ENCODE data around the gene CRYAA. TPM values are rescaled to one million over a fixed set of nuclear protein-coding genes. Genes with fewer than 3 reads are reported as not detected.

Gene CRYAA
- polyA plus RNA-seq, 2 donors: not detected

DNA sequence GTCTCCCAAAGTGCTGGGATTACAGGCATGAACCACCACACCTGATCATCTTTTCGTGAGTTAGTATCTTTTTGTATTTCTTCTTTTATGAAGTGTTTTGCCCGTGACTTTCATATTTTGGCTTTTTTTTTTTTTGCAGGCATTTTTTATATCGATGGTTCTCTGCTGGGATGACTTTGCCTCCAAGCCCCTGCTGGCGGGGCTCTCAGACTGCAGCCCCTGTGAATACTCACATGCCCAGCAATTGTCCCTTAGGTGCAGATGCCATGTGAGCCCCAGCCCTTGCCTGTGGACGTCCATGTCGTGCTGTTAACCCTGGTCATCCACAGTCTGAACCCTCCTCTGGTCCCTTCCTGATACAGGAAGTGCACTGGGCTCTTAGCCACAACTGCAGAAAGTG is 21.7 kb downstream of the CRYAA start:
- H3K4me3 ChIP-seq (ENCODE audit: low read depth in 1 of 2, low read length in 2 of 2): no peak overlapping the region
- H3K4me1 ChIP-seq (ENCODE audit: control insufficient read depth in 2 of 2, insufficient read depth in 2 of 2, low read length in 1 of 2): peaks cover 2 to 7% of the 10 kb centered on the region in 2 donors
- WGBS, 2 donors: 82 to 83% methylated on average over 6 of the region's 6 CpGs
- no peak overlapping the region for H3K27ac ChIP-seq (ENCODE audit: low read depth in 2 of 2, low read length in 1 of 2)
- no peaks in the 10 kb centered on the region for H3K9me3 ChIP-seq (ENCODE audit: control insufficient read depth in 2 of 2, insufficient read depth in 1 of 2, low read depth in 1 of 2, low read length in 1 of 2)
- no peaks in the 10 kb centered on the region for H3K36me3 ChIP-seq (ENCODE audit: control insufficient read depth in 2 of 2, insufficient read depth in 2 of 2, low read length in 1 of 2)
- H3K27me3 ChIP-seq (ENCODE audit: control insufficient read depth in 1 of 2, insufficient read depth in 2 of 2, low read length in 2 of 2): no peaks in the 10 kb centered on the region

DNA sequence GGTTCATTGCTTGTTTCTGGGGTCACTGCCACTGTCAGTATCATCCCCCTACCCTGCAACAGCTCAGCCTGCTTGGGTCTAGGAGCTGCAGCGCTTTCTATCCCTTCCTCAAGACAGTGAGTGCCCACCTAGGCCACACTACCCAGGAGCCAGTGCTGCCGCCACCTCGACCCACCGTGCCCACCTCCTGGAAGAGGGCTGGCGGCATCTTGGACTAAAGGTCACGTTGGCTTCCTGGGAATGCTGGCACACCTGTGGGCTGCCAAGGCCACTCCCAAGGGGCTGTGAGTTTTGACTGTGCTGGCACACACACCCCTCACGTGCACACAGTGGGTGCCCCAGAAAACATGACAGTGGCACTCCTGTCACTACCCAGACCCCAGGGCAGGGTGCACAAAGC is 22.1 kb downstream of the CRYAA start:
- WGBS, 2 donors: 82 to 87% methylated on average over 7 of the region's 7 CpGs
- Histone ChIP-seq H3K4me3 (ENCODE audit: low read depth in 1 of 2, low read length in 2 of 2) (no peak overlapping the region), H3K27me3 (ENCODE audit: control insufficient read depth in 1 of 2, insufficient read depth in 2 of 2, low read length in 2 of 2) (no peaks in the 10 kb centered on the region), H3K27ac (ENCODE audit: low read depth in 2 of 2, low read length in 1 of 2) (no peak overlapping the region), H3K36me3 (ENCODE audit: control insufficient read depth in 2 of 2, insufficient read depth in 2 of 2, low read length in 1 of 2) (no peaks in the 10 kb centered on the region), H3K9me3 (ENCODE audit: control insufficient read depth in 2 of 2, insufficient read depth in 1 of 2, low read depth in 1 of 2, low read length in 1 of 2) (no peaks in the 10 kb centered on the region), H3K4me1 (ENCODE audit: control insufficient read depth in 2 of 2, insufficient read depth in 2 of 2, low read length in 1 of 2) (peaks cover 2 to 7% of the 10 kb centered on the region in 2 donors)

GRCh38 chr21:43191521-43191920 is 22.7 kb downstream of the CRYAA start:
- H3K4me1 ChIP-seq (ENCODE audit: control insufficient read depth in 2 of 2, insufficient read depth in 2 of 2, low read length in 1 of 2): peaks cover 2 to 7% of the 10 kb centered on the region in 2 donors
- no peaks in the 10 kb centered on the region for H3K27me3 ChIP-seq (ENCODE audit: control insufficient read depth in 1 of 2, insufficient read depth in 2 of 2, low read length in 2 of 2)
- no peak overlapping the region for H3K4me3 ChIP-seq (ENCODE audit: low read depth in 1 of 2, low read length in 2 of 2)
- WGBS, 2 donors: 49 to 62% methylated on average over 10 of the region's 10 CpGs
- no peak overlapping the region for H3K27ac ChIP-seq (ENCODE audit: low read depth in 2 of 2, low read length in 1 of 2)
- no peaks in the 10 kb centered on the region for H3K36me3 ChIP-seq (ENCODE audit: control insufficient read depth in 2 of 2, insufficient read depth in 2 of 2, low read length in 1 of 2)
- H3K9me3 ChIP-seq (ENCODE audit: control insufficient read depth in 2 of 2, insufficient read depth in 1 of 2, low read depth in 1 of 2, low read length in 1 of 2): no peaks in the 10 kb centered on the region

DNA sequence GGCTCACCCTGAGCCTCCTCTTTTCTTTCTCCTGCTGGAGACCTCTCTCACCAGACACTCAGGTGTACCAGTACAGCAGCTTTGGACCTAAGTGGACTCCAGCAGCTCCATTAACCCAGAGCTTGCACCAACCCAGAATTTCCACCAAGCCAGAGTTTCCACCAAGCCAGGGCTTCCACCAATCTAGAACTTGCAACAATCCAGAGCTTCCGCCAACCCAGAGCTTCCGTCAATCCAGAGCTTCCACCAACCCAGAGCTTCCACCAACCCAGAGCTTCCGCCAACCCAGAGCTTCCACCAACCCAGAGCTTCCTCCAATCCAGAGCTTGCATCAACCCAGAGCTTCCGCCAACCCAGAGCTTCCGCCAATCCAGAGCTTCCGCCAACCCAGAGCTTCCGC is 23.2 kb downstream of the CRYAA start:
- H3K27me3 ChIP-seq (ENCODE audit: control insufficient read depth in 1 of 2, insufficient read depth in 2 of 2, low read length in 2 of 2): no peaks in the 10 kb centered on the region
- H3K4me3 ChIP-seq (ENCODE audit: low read depth in 1 of 2, low read length in 2 of 2): no peak overlapping the region
- H3K27ac ChIP-seq (ENCODE audit: low read depth in 2 of 2, low read length in 1 of 2): no peak overlapping the region
- WGBS, 2 donors: 89 to 97% methylated on average over 7 of the region's 7 CpGs
- no peaks in the 10 kb centered on the region for H3K36me3 ChIP-seq (ENCODE audit: control insufficient read depth in 2 of 2, insufficient read depth in 2 of 2, low read length in 1 of 2)
- peaks cover 2 to 7% of the 10 kb centered on the region in 2 donors for H3K4me1 ChIP-seq (ENCODE audit: control insufficient read depth in 2 of 2, insufficient read depth in 2 of 2, low read length in 1 of 2)
- no peaks in the 10 kb centered on the region for H3K9me3 ChIP-seq (ENCODE audit: control insufficient read depth in 2 of 2, insufficient read depth in 1 of 2, low read depth in 1 of 2, low read length in 1 of 2)

DNA sequence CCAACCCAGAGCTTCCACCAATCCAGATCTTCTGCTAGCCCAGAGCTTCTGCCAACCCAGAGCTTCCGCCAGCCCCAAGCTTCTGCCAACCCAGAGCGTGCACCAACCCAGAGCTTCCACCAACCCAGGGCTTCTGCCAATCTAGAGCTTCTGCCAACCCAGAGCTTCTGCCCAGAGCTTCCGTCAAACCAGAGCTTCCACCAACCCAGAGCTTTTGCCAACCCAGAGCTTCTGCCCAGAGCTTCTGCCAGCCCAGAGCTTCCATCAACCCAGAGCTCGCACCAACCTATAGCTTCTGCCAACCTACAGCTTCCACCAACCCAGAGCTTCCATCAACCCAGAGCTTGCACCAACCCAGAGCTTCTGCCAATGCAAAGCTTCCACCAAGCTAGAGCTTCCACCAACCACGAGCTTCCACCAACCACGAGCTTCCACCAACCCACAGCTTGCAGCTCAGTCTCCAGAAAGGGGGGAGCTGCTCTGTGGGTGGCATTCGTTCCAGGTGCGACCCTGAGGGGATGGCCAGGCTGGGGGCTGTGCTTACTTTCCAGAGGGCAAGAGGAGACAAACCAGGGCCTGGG is 23.8 kb downstream of the CRYAA start:
- H3K27ac ChIP-seq (ENCODE audit: low read depth in 2 of 2, low read length in 1 of 2): no peak overlapping the region
- H3K9me3 ChIP-seq (ENCODE audit: control insufficient read depth in 2 of 2, insufficient read depth in 1 of 2, low read depth in 1 of 2, low read length in 1 of 2): no peaks in the 10 kb centered on the region
- H3K4me3 ChIP-seq (ENCODE audit: low read depth in 1 of 2, low read length in 2 of 2): no peak overlapping the region
- 52 to 61% methylated on average over 8 of the region's 8 CpGs for WGBS, 2 donors
- no peaks in the 10 kb centered on the region for H3K36me3 ChIP-seq (ENCODE audit: control insufficient read depth in 2 of 2, insufficient read depth in 2 of 2, low read length in 1 of 2)
- peaks cover 2 to 9% of the 10 kb centered on the region in 2 donors for H3K4me1 ChIP-seq (ENCODE audit: control insufficient read depth in 2 of 2, insufficient read depth in 2 of 2, low read length in 1 of 2)
- no peaks in the 10 kb centered on the region for H3K27me3 ChIP-seq (ENCODE audit: control insufficient read depth in 1 of 2, insufficient read depth in 2 of 2, low read length in 2 of 2)

GRCh38 chr21:43193088-43193650 is 24.4 kb downstream of the CRYAA start:
- Histone ChIP-seq H3K36me3 (ENCODE audit: control insufficient read depth in 2 of 2, insufficient read depth in 2 of 2, low read length in 1 of 2) (no peaks in the 10 kb centered on the region), H3K27ac (ENCODE audit: low read depth in 2 of 2, low read length in 1 of 2) (no peak overlapping the region), H3K9me3 (ENCODE audit: control insufficient read depth in 2 of 2, insufficient read depth in 1 of 2, low read depth in 1 of 2, low read length in 1 of 2) (no peaks in the 10 kb centered on the region), H3K27me3 (ENCODE audit: control insufficient read depth in 1 of 2, insufficient read depth in 2 of 2, low read length in 2 of 2) (no peaks in the 10 kb centered on the region), H3K4me3 (ENCODE audit: low read depth in 1 of 2, low read length in 2 of 2) (no peak overlapping the region), H3K4me1 (ENCODE audit: control insufficient read depth in 2 of 2, insufficient read depth in 2 of 2, low read length in 1 of 2) (peaks cover 2 to 9% of the 10 kb centered on the region in 2 donors)
- 87 to 89% methylated on average over 10 to 11 of the region's 11 CpGs for WGBS, 2 donors

DNA sequence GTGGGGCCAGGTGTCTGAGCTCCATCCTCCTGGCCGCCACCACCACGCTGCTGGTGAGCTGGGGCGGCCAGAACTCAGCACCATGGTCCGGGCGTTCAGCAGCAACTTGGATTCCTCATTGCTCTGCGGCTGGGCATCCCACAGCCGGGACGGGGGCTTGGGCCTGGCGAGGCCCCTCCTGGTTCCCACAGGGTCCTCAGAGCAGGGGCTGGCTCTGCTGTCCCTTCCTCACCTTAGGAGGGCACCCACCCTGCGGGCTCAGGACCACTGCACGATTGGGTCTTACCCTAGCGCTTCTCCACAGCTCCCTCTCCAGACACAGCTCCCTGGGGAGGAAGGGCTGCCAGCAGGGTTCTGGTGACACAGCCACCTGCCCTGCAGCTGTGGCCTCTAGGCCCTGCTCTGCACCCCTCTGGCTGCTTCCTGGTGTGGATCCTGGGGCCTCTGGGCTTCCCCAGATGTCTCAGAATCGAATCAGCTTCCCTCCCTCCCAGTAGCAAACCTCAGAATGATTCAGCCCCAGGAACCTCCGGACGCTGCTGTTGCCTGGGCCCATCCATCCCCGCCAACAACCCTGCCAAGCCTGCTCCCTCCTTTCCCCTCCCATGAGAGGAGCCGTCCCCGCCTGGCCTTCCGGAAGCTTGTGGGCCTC is 25.0 kb downstream of the CRYAA start:
- peak overlapping the region in 1 of 2 donors; percentile 35 for H3K27ac ChIP-seq (ENCODE audit: low read depth in 2 of 2, low read length in 1 of 2)
- WGBS, 2 donors: 60 to 65% methylated on average over 17 to 19 of the region's 19 CpGs
- no peaks in the 10 kb centered on the region for H3K27me3 ChIP-seq (ENCODE audit: control insufficient read depth in 1 of 2, insufficient read depth in 2 of 2, low read length in 2 of 2)

DNA sequence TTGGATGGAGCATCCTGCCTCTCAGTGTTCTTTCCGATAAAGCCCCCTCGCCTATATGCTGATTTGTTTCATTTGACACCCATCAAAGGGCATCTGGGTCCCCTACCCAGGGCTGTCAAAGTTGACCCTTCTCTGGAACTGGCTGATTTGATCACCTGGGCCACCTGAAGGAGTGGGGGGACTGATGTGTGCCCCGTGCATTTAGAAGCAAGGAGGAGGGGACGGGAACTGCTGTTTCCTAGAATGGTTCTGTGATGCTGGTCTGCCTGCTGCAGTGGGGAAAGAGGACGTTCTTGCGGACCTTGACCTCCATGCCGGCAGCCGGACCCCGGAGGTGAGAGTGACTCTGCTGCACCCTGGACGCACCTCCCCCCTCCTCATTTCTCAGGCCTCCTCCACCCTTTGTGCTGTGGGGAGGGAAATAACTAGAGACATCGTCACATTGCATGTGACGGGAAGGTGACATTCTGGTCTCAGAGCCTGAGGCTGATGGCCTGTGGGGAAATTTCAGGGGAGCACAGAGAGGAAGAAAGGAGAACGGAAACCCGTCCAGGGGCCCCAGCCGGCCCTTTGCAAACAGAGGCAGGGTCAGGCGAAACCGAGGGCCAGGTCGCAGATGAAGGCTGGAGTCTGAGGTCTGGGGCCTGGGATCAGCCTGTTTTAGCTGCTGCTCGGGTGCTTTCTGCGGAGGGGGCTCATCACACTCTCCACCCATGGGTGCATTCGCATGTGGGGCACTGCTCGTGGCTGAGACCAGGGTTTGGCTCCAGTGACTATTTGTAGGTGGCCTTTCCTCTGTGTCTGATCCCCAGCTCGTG is 25.7 kb downstream of the CRYAA start:
- Histone ChIP-seq H3K9me3 (ENCODE audit: control insufficient read depth in 2 of 2, insufficient read depth in 1 of 2, low read depth in 1 of 2, low read length in 1 of 2) (no peaks in the 10 kb centered on the region), H3K4me3 (ENCODE audit: low read depth in 1 of 2, low read length in 2 of 2) (no peak overlapping the region), H3K27ac (ENCODE audit: low read depth in 2 of 2, low read length in 1 of 2) (no peak overlapping the region), H3K27me3 (ENCODE audit: control insufficient read depth in 1 of 2, insufficient read depth in 2 of 2, low read length in 2 of 2) (no peaks in the 10 kb centered on the region), H3K36me3 (ENCODE audit: control insufficient read depth in 2 of 2, insufficient read depth in 2 of 2, low read length in 1 of 2) (no peaks in the 10 kb centered on the region), H3K4me1 (ENCODE audit: control insufficient read depth in 2 of 2, insufficient read depth in 2 of 2, low read length in 1 of 2) (peaks cover 2 to 7% of the 10 kb centered on the region in 2 donors)
- 75 to 77% methylated on average over 23 of the region's 23 CpGs for WGBS, 2 donors

More for the DNA sequence above, 25.0 kb downstream of the CRYAA start:
- H3K4me1 ChIP-seq (ENCODE audit: control insufficient read depth in 2 of 2, insufficient read depth in 2 of 2, low read length in 1 of 2): peaks cover 2 to 9% of the 10 kb centered on the region in 2 donors
- no peaks in the 10 kb centered on the region for H3K36me3 ChIP-seq (ENCODE audit: control insufficient read depth in 2 of 2, insufficient read depth in 2 of 2, low read length in 1 of 2)
- no peaks in the 10 kb centered on the region for H3K9me3 ChIP-seq (ENCODE audit: control insufficient read depth in 2 of 2, insufficient read depth in 1 of 2, low read depth in 1 of 2, low read length in 1 of 2)
- H3K4me3 ChIP-seq (ENCODE audit: low read depth in 1 of 2, low read length in 2 of 2): no peak overlapping the region

DNA sequence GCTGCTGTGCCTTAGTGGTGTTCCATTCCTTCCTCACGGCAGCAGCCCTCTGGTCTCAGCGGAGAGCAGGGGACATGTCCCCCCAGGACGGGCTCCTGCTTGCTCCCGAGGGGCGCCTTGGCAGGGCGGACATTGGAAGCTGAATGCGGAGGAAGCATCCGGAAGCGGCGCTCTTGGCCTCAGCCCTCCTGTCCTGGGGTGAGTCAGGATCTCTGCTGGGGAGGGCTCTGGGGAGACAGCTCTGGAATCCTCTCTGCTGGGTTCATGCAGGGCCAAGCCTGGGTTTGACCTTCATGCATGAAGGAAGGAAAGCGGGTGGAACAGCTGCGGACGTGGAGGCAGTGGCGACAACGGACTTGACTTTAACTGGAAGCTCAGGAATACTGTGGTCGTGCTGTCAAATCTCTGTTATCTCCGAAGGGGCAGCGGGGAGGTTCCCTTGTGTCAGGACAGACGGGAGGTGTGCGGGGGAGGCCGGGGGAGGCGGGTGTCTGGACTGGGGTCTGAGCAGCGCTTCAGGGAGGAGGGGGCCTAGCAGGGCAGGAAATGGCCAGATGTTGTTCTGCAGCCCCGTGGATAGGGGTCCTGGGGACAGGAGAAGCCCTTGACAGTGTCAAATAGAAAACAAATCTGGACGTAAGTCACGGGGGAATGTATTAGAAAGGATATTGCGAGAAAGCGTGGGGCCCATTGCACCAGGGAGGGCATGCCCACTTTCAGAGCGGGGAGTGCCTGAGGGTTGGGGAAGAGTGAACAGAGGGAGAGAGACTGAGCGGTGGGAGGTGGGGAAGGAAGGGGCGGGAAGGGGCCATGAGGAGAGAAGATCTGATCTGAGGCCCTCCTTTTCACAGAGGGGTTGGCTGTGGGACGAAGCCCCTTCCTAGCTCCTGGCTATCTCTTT is 26.6 kb downstream of the CRYAA start:
- H3K4me3 ChIP-seq (ENCODE audit: low read depth in 1 of 2, low read length in 2 of 2): no peak overlapping the region
- H3K27me3 ChIP-seq (ENCODE audit: control insufficient read depth in 1 of 2, insufficient read depth in 2 of 2, low read length in 2 of 2): no peaks in the 10 kb centered on the region
- H3K27ac ChIP-seq (ENCODE audit: low read depth in 2 of 2, low read length in 1 of 2): no peak overlapping the region
- WGBS, 2 donors: 77 to 80% methylated on average over 32 of the region's 32 CpGs
- no peaks in the 10 kb centered on the region for H3K36me3 ChIP-seq (ENCODE audit: control insufficient read depth in 2 of 2, insufficient read depth in 2 of 2, low read length in 1 of 2)
- H3K4me1 ChIP-seq (ENCODE audit: control insufficient read depth in 2 of 2, insufficient read depth in 2 of 2, low read length in 1 of 2): peaks cover 2 to 7% of the 10 kb centered on the region in 2 donors
- H3K9me3 ChIP-seq (ENCODE audit: control insufficient read depth in 2 of 2, insufficient read depth in 1 of 2, low read depth in 1 of 2, low read length in 1 of 2): no peaks in the 10 kb centered on the region

Data from esophagus (tissue), 2 donors.